Spinal cord (tissue), 10 donors: ENCODE data around the gene GNAQ. TPM values are rescaled to one million over a fixed set of nuclear protein-coding genes. Genes with fewer than 3 reads are reported as not detected.

Experiments used
- DNase-seq, 6 donors: peaks; one replicate each; pipeline versions ENCODE4 v3.0.0 to v3.0.0-alpha.2; 2013 to 2015; ENCODE audit warnings: low spot score in 6 of 6, low read depth in 4 of 6
- H3K27ac ChIP-seq: one replicate; pipeline ENCODE4 v1.5.1; 2013; ENCODE audit warnings: low read depth, low read length, control low read depth
- H3K27me3 ChIP-seq: one replicate; pipeline ENCODE4 v1.6.1; 2013; ENCODE audit warnings: low read length; ENCODE audit not compliant: control insufficient read depth, insufficient read depth
- H3K36me3 ChIP-seq: one replicate; pipeline ENCODE4 v1.6.1; 2013; ENCODE audit warnings: low read length; ENCODE audit not compliant: control insufficient read depth, insufficient read depth
- H3K4me1 ChIP-seq: one replicate; pipeline ENCODE4 v1.6.1; 2013; ENCODE audit warnings: low read length; ENCODE audit not compliant: control insufficient read depth, insufficient read depth
- H3K4me3 ChIP-seq: one replicate; pipeline ENCODE4 v1.5.1; 2013; ENCODE audit warnings: low read depth, low read length, control low read depth
- H3K9me3 ChIP-seq: one replicate; pipeline ENCODE4 v1.6.1; 2013; ENCODE audit warnings: low read length; ENCODE audit not compliant: control insufficient read depth, insufficient read depth
- WGBS: methylation state at CpG from one replicate; pipeline ENCODE4 v1.1.5; 2013; ENCODE audit warnings: missing lambda C conversion rate; ENCODE audit not compliant: insufficient coverage; 5-methylcytosine and 5-hydroxymethylcytosine counted together
- polyA plus RNA-seq, 2 donors: library from polyadenylated mRNA; unstranded; fragments of 120-200 nt; gene quantifications; one replicate each; pipeline ENCODE4 v1.2.1, GENCODE V29; 2013; ENCODE audit not compliant: insufficient read length in 2 of 2
- total RNA-seq, 2 donors: library from RNA; depleted of rRNA in 1 of 2; stranded (reverse); fragments of 120-200 nt in 1 of 2; fragments of >200 nt in 1 of 2; gene quantifications; one replicate each; pipeline versions ENCODE4 v1.2.3 to v1.2.4, GENCODE V29; 2013 to 2014
- donor health status: healthy.

The GNAQ gene
- total and polyA plus RNA-seq, 4 donors: 53.2 to 134 (median 102) TPM

DNA sequence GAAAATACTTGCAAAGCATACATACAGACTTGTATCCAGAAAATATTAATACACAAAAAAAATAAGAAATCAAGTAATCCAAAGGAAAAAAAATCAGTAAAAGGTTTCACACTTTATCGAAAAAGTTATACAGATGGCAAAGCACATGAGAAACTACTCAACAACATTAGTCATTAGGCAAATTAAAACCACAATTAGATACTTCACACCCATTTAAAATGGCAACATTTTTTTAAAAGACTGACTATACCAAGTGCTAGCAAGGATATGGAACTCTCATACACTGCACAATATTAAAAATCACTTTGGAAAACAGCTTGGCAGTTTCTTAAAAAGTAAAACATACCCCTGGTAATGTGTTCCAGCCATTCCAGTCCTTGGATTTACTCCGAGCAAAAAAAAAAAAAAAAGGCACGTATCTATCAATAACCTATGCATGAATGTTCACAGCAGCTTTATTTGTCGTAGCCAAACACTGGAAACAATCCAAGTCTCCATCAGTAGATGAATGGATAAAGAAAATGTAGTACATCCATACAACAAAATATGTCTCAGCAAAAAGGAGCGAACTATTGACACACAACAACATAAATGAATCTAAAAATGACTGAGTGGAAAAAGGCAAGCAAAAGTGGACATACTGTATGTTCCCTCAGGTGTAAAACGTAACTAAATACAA lies 66.0 kb downstream of the GNAQ start:
- H3K4me1 ChIP-seq: peaks cover 6% of the 10 kb centered on the region
- 64% methylated on average over 1 of the region's 6 CpGs for WGBS
- no peak overlapping the region for H3K4me3 ChIP-seq
- H3K27me3 ChIP-seq: no peaks in the 10 kb centered on the region
- peak in 2 of 6 donors; percentile 21 to 53 for DNase-seq
- no peaks in the 10 kb centered on the region for H3K36me3 ChIP-seq
- H3K27ac ChIP-seq: no peak overlapping the region
- H3K9me3 ChIP-seq: no peaks in the 10 kb centered on the region

DNA sequence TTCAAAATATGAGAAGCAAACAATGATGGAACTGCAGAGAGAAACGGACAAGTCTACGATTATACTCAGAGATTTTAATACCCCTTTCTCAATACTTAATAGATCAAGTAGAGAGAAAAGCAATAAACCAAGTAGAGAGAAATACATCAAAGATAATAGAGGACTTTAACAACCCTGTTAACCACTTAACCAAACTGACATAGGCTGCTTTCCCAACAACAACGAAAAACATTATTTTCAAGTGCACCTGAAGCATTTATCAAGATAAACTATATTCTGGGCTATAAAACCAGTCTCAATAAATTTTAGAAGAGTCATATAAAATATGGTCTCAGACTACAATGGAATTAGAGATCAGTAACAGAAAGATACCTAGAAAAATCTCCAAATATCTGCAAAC lies 67.4 kb downstream of the GNAQ start:
- no peaks in the 10 kb centered on the region for H3K36me3 ChIP-seq
- WGBS: no CpG with 5 or more reads among the region's 3 CpGs
- DNase-seq: no peak
- H3K4me3 ChIP-seq: no peak overlapping the region
- H3K9me3 ChIP-seq: no peaks in the 10 kb centered on the region
- H3K27ac ChIP-seq: no peak overlapping the region
- H3K4me1 ChIP-seq: peaks cover 3% of the 10 kb centered on the region
- H3K27me3 ChIP-seq: no peaks in the 10 kb centered on the region

DNA sequence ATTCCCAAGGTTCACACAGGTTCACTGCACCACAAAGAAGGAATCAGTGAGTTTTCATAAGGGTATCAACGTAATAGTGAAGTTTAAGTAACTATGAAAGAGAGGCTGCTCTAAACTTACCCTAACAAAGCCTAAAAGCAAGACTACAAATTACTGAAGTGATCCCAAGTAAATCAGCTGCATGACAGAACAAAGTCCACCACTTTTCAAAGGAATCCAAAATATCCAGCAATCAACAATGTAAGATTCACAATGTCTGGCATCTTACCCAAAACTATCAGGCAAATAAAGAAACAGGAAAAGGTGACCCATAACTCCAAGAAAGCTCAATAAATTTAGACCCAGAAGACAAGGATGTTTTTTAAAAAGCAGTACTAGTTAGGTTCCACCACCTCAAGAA lies 70.1 kb downstream of the GNAQ start:
- no CpG with 5 or more reads among the region's 1 CpG for WGBS
- H3K27ac ChIP-seq: no peak overlapping the region
- no peak overlapping the region for H3K4me3 ChIP-seq
- H3K36me3 ChIP-seq: no peaks in the 10 kb centered on the region
- H3K9me3 ChIP-seq: no peaks in the 10 kb centered on the region
- DNase-seq: no peak
- H3K4me1 ChIP-seq: no peaks in the 10 kb centered on the region
- no peaks in the 10 kb centered on the region for H3K27me3 ChIP-seq

DNA sequence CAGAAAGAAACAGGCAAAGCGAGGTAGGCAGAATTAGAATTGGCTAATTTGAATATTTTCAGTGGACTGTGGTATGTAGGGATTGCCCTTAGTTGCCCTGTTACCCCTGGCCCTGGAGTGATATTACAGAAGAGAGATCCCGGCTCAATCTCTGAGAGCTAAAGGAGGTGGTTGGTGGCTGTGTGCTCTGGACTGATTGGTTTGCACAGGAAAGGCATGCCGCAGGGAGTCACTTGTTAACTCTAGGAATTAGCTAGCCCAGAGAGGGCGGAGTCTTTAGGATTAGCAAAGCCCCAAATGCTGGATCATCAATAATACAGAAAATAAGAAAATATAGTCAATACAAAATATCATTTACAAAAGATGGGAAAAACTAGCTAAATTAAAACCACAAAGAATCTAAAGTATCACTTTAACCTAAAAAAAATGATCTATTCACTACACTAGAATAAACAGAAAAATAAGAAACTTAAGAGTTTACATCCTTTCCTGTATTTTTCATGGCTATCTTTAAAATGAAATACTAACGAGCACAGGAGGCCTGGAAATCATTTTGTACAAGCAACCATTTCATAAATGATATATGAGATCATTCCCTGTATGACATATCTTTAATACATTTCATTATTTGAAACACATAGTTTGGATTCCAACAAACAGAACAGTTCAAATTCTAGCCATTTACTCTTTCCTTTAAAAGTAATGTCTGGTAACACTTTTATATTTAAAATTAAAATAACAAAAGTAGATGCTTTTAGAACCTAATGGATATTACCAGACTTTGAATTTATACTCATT lies 71.1 kb downstream of the GNAQ start:
- no peaks in the 10 kb centered on the region for H3K4me1 ChIP-seq
- H3K36me3 ChIP-seq: no peaks in the 10 kb centered on the region
- no peaks in the 10 kb centered on the region for H3K9me3 ChIP-seq
- no peak overlapping the region for H3K4me3 ChIP-seq
- no peak overlapping the region for H3K27ac ChIP-seq
- H3K27me3 ChIP-seq: no peaks in the 10 kb centered on the region
- DNase-seq: no peak
- WGBS: 80% methylated on average over 2 of the region's 5 CpGs

DNA sequence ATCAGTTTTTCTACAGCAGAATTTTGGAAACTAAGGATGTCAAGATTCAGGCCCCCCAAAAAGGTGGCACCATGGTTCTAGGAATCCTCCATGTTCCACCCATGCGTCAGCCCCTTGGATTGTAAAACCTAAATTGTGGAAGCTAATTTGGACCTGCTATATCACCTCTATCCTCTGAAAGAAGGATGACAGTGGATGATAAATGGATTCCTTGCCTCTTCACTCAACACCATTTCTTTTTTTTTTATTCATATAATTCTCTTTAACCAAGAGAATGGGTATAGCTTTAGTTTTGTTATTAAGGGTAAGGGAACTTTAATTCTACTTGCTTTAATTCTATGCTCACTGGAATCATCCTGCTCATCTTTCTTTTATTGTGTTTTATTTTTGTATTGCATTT lies 71.8 kb downstream of the GNAQ start:
- no CpG with 5 or more reads among the region's 1 CpG for WGBS
- H3K36me3 ChIP-seq: no peaks in the 10 kb centered on the region
- H3K27me3 ChIP-seq: no peaks in the 10 kb centered on the region
- H3K9me3 ChIP-seq: no peaks in the 10 kb centered on the region
- H3K4me1 ChIP-seq: no peaks in the 10 kb centered on the region
- DNase-seq: no peak
- H3K27ac ChIP-seq: no peak overlapping the region
- no peak overlapping the region for H3K4me3 ChIP-seq

DNA sequence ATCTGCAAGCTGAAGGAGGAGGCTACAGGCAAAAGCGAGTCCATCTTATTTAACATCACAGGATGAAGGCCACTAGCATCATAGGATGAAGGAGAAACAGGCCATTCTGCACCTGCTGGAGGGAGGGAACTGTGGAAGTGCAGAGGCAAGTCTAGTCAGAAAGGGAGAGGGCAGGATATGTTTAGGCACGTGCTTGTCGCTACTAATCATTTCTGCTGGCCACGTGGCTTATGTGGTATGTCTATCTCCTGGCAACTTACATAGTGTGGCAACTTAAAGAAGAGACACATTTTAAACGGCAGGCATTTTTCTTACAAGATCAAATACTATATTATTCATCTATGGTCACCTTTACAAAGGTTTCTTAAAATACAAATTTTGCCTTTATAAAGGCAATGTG lies 74.0 kb downstream of the GNAQ start:
- H3K27ac ChIP-seq: no peak overlapping the region
- no peak for DNase-seq
- WGBS: no CpG with 5 or more reads among the region's 5 CpGs

DNA sequence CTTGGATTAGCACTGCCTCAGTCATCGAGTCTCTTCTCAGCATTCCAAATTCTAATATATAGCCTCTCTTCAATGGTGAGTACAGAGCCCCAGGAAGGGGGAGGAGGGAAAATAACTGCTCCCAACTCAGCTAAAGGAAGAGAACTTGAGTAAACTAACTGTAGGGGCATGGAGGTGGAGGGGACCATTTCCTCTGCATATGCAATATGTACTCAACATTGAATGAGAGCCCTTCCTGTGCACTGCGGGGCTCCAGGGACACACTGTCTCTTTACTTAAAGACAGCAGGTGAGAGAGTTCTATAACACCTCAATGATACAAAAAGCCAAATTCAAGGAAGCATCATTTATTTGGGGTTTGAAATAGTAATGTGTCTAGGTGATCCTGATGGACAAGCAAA lies 75.1 kb downstream of the GNAQ start:
- H3K27ac ChIP-seq: no peak overlapping the region
- H3K27me3 ChIP-seq: no peaks in the 10 kb centered on the region
- no peaks in the 10 kb centered on the region for H3K4me1 ChIP-seq
- WGBS: no CpG with 5 or more reads among the region's 2 CpGs
- no peak for DNase-seq
- H3K9me3 ChIP-seq: no peaks in the 10 kb centered on the region
- no peak overlapping the region for H3K4me3 ChIP-seq
- H3K36me3 ChIP-seq: no peaks in the 10 kb centered on the region

More for the DNA sequence above, 74.0 kb downstream of the GNAQ start:
- Histone ChIP-seq H3K36me3 (no peaks in the 10 kb centered on the region), H3K4me1 (no peaks in the 10 kb centered on the region), H3K4me3 (no peak overlapping the region), H3K27me3 (no peaks in the 10 kb centered on the region), H3K9me3 (no peaks in the 10 kb centered on the region)

DNA sequence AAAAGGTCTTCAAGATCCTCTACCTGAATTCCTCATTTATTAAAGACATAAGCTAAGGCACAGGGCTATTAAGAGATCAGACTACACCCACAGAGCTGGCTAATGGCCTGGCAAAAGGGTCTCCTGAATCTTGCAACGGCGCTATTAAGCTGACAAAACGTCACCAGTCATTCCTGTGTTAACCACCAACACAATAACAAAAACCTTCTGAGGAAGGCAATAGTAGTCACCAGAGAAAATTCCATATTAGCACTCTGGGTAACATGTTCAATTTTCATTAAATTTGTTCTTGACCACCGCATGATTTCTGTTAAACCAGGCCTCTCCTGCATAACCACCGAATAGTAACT lies 77.0 kb downstream of the GNAQ start:
- H3K27ac ChIP-seq: no peak overlapping the region
- H3K9me3 ChIP-seq: no peaks in the 10 kb centered on the region
- DNase-seq: peak in 1 of 6 donors; percentile 47
- 61% methylated on average over 4 of the region's 5 CpGs for WGBS
- no peaks in the 10 kb centered on the region for H3K27me3 ChIP-seq
- H3K4me1 ChIP-seq: no peaks in the 10 kb centered on the region
- H3K4me3 ChIP-seq: no peak overlapping the region
- no peaks in the 10 kb centered on the region for H3K36me3 ChIP-seq

DNA sequence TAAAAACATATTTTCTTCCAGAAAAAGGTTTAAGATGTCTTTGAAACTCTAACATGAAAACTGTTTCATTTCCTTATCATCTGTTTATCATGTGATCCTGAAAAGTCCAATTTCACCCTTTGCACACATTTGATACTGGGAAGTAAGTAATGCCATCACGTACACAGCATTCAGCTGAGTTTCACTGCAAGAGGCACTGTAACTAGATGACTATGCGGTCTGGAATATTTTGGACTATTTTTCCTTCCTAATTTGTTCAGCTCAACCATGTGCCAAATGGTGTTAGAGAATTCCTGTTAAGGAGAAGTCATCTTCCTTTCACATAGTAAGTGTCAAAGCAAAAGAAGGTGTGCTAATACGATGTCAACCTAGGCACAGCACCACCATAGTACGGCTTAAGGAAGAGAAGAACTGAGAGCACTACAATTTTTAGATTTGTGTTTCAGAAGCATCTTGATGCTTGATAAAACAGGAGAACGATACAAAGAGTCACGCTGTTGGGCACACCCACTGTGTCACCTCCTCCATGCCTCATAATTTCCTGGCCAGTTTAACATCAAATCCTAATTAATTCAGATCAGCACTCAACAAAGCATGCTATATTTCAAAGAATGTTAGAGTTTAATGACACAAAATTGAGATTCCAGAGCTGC lies 77.5 kb downstream of the GNAQ start:
- WGBS: no CpG with 5 or more reads among the region's 6 CpGs

DNA sequence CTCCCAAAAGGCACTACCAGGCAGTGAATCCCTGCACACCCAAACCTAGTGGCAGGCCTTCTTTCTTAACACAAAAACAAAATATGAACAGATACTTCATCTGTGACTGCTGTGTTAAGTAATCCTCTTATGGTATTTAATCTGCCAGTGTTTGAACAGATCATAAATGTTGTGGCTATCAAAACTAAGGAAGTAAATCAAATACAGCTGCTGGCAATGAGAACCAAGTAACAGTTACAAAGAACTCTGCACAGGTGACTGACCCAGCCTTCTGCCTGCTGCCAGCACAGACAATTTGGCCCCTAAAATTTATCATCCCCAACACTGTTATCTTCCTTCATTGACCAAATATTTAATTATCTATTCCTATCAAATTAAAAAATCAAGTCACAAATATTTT lies 78.0 kb downstream of the GNAQ start:
- Histone ChIP-seq H3K27ac (no peak overlapping the region), H3K4me1 (peaks cover 6% of the 10 kb centered on the region), H3K27me3 (no peaks in the 10 kb centered on the region), H3K9me3 (no peaks in the 10 kb centered on the region), H3K4me3 (no peak overlapping the region), H3K36me3 (no peaks in the 10 kb centered on the region)
- DNase-seq: no peak

More for the DNA sequence above, 77.5 kb downstream of the GNAQ start:
- no peak overlapping the region for H3K4me3 ChIP-seq
- peaks cover 3% of the 10 kb centered on the region for H3K4me1 ChIP-seq
- no peaks in the 10 kb centered on the region for H3K9me3 ChIP-seq
- no peak overlapping the region for H3K27ac ChIP-seq
- H3K27me3 ChIP-seq: no peaks in the 10 kb centered on the region
- DNase-seq: no peak
- H3K36me3 ChIP-seq: no peaks in the 10 kb centered on the region
